BJ (cell line): ENCODE results near the gene LAMTOR5. TPM values are rescaled to one million over a fixed set of nuclear protein-coding genes. Genes with fewer than 3 reads are reported as not detected.
"Not testable (repeated sequence)": the region's sequence is repeated elsewhere in the genome, so short reads cannot be mapped to it uniquely, and the experiment has no call there.

Experiments
- CTCF ChIA-PET: fragments of 350-600 bp; formaldehyde crosslinking; extraction: SDS; loops from one replicate; lab custom pipeline; 2021; ENCODE audit warnings: antibody characterized with exemption, inconsistent platforms; lab: Yijun Ruan, JAX
- POLR2A ChIA-PET: fragments of 300-600 bp; sonication (Branson Sonifier 250); formaldehyde crosslinking; extraction: SDS; loops from one replicate; lab custom pipeline; 2021; ENCODE audit warnings: antibody characterized with exemption; lab: Charles Lee
- DNase-seq: peaks from one replicate; pipeline ENCODE4 v3.0.0-alpha.2; 2011; ENCODE audit warnings: low read depth
- H3K27me3 ChIP-seq: 2 replicates; pipeline ENCODE4 v1.6.0; 2011; ENCODE audit warnings: low read length; ENCODE audit not compliant: control insufficient read depth, insufficient read depth
- H3K36me3 ChIP-seq: 2 replicates; pipeline ENCODE4 v1.5.1; 2011; ENCODE audit warnings: low read length; ENCODE audit not compliant: control insufficient read depth, insufficient read depth
- H3K4me3 ChIP-seq: 2 replicates; pipeline ENCODE4 v1.5.1; 2011; ENCODE audit warnings: low read depth, mild to moderate bottlenecking, control low read depth, low read length
- CTCF ChIP-seq: IDR thresholded peaks from 2 replicates; pipeline ENCODE4 v1.5.1; 2011; ENCODE audit warnings: low read depth, mild to moderate bottlenecking, control low read depth, inconsistent platforms, low read length, moderate library complexity; ENCODE audit not compliant: insufficient read depth
- polyA plus RNA-seq: library from polyadenylated mRNA; depleted of rRNA; stranded (reverse); fragments of >200 nt; gene quantifications from 2 replicates; pipeline ENCODE4 v1.2.3, GENCODE V29; 2011

Gene LAMTOR5
- polyA plus RNA-seq, 1 experiment: 236 TPM

GRCh38 chr1:110403805-110404204 is 3.7 kb downstream of the LAMTOR5 start:
- Histone ChIP-seq H3K4me3 (no peak overlapping the region), H3K36me3 (peaks cover 7% of the 10 kb centered on the region), H3K27me3 (no peaks in the 10 kb centered on the region)
- CTCF ChIA-PET: interaction anchor here (0.6 to 1.6 kb wide), 3 partner anchors 56 to 201 kb away, joined by 3 to 4 read pairs (median 4); no protein-coding TSS in a partner anchor
- no peak for DNase-seq
- POLR2A ChIA-PET: interaction anchor here (0.6 kb wide), 1 partner anchor 240 kb away, joined by 3 read pairs; no protein-coding TSS in a partner anchor
- TF ChIP-seq CTCF: no peak

GRCh38 chr1:110396259-110396958 is 11.1 kb downstream of the LAMTOR5 start:
- POLR2A ChIA-PET, H3K36me3 ChIP-seq, H3K4me3 ChIP-seq, DNase-seq, H3K27me3 ChIP-seq: not testable (repeated sequence)
- CTCF ChIA-PET: interaction anchor here (1.7 kb wide), 1 partner anchor 64 kb away, joined by 3 read pairs; no protein-coding TSS in a partner anchor

DNA sequence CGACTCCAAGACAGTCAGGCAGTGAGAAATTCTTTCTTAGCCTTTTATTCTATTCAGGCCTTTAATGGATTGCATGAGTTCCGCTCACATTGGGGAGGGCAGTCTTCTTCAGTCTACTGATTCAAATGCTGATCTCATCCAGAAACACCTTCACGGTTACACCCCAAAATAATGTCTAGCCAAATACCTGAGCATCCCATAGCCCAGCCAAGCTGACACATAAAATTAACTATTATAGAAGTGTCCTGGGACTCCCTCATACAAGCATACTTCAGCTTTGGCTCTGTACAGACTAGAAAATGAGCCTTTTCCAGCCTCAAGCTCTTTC is 13.0 kb downstream of the LAMTOR5 start:
- peaks cover 1% of the 10 kb centered on the region; the same call in 1 of the 2 replicates for H3K36me3 ChIP-seq
- no peak for DNase-seq
- H3K27me3 ChIP-seq: no peaks in the 10 kb centered on the region
- no peak for TF ChIP-seq CTCF
- ChIA-PET POLR2A (no interaction called here), CTCF (interaction anchor here (0.5 to 3.1 kb wide), 6 partner anchors 40 to 192 kb away, joined by 3 to 12 read pairs (median 3); partner anchors contain the start of gene RBM15)
- no peak overlapping the region for H3K4me3 ChIP-seq

DNA sequence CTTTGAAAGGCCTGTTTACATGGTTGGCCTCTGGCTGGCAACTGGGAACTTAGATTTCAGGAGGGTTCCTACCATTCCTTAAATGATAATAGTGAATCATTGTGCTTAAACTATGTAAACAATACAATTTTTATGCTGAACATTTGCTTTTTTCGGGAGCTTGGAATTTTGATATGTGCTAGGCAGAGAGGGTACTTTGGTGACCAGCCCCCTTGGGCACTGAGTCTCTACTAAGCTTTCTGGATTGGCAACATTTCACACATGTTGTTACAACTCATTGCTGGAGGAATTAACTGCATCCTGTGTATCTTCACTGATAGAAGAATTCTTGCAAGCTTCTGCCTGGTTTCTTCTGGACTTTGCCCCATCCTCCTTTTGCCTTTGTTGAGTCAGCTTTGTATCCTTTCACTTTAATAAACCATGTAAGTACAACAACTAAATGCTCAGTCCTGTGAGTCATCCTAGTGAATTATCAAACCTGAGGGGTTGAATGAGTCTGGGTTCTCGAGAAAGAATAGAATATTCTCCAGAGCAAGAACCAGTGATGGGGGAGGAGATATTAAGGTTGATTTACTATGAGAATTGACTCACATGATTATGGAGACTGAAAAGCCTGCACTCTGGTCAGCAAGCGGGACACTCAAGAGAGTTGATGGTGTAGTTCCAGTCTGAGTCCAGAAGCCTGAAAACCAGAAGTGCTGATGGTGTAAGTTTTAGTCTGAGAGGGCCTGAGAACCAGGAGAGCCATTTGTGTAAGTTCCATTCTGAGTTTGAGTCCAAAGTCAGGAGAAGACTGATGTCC is 13.6 kb downstream of the LAMTOR5 start:
- POLR2A ChIA-PET: interaction anchor here (0.6 to 0.7 kb wide), 2 partner anchors 30 to 776 kb away, joined by 3 to 11 read pairs; no protein-coding TSS in a partner anchor

GRCh38 chr1:110393286-110393685 is 14.2 kb downstream of the LAMTOR5 start:
- H3K4me3 ChIP-seq: no peak overlapping the region
- H3K27me3 ChIP-seq: no peaks in the 10 kb centered on the region
- ChIA-PET POLR2A (interaction anchor here (0.6 to 0.7 kb wide), 2 partner anchors 30 to 776 kb away, joined by 3 to 11 read pairs; no protein-coding TSS in a partner anchor), CTCF (interaction anchor here (0.6 to 3.1 kb wide), 12 partner anchors 13 to 339 kb away, joined by 3 to 12 read pairs (median 3); partner anchors contain the start of gene RBM15)
- H3K36me3 ChIP-seq: peaks cover 1% of the 10 kb centered on the region; the same call in 1 of the 2 replicates
- no peak for TF ChIP-seq CTCF
- DNase-seq: no peak

More for the DNA sequence above, 13.6 kb downstream of the LAMTOR5 start:
- peak; percentile 66 for DNase-seq
- Histone ChIP-seq H3K4me3 (no peak overlapping the region), H3K36me3 (peaks cover 1% of the 10 kb centered on the region; the same call in 1 of the 2 replicates), H3K27me3 (no peaks in the 10 kb centered on the region)
- no peak for TF ChIP-seq CTCF
- CTCF ChIA-PET: interaction anchor here (0.6 to 3.1 kb wide), 13 partner anchors 13 to 340 kb away, joined by 3 to 12 read pairs (median 3); partner anchors contain the start of gene RBM15
